HUES48 (cell line): Measurements from ENCODE around the gene HOPX.
"Not testable (repeated sequence)": the region's sequence is repeated elsewhere in the genome, so short reads cannot be mapped to it uniquely, and the experiment has no call there.

ENCODE experiments used
- H3K27ac ChIP-seq: one replicate; pipeline ENCODE4 v1.7.0; 2013; ENCODE audit warnings: low read depth, low read length, inconsistent platforms
- H3K27me3 ChIP-seq: 2 replicates; pipeline ENCODE4 v1.6.1; 2013; ENCODE audit warnings: mild to moderate bottlenecking, low read length; ENCODE audit not compliant: control insufficient read depth, insufficient read depth
- H3K36me3 ChIP-seq: 2 replicates; pipeline ENCODE4 v1.6.1; 2013; ENCODE audit warnings: low read length; ENCODE audit not compliant: control insufficient read depth, insufficient read depth
- H3K4me1 ChIP-seq: 2 replicates; pipeline ENCODE4 v1.6.1; 2013; ENCODE audit warnings: mild to moderate bottlenecking, low read length; ENCODE audit not compliant: control insufficient read depth, insufficient read depth
- H3K4me3 ChIP-seq: 2 replicates; pipeline ENCODE4 v1.5.1; 2013; ENCODE audit warnings: mild to moderate bottlenecking, low read depth, low read length
- H3K9ac ChIP-seq: 2 replicates; pipeline ENCODE4 v1.6.1; 2013; ENCODE audit warnings: mild to moderate bottlenecking, low read depth, low read length, moderate library complexity
- H3K9me3 ChIP-seq: 2 replicates; pipeline ENCODE4 v1.6.1; 2013; ENCODE audit warnings: low read length; ENCODE audit not compliant: control insufficient read depth, insufficient read depth

HOPX gene, protein sequence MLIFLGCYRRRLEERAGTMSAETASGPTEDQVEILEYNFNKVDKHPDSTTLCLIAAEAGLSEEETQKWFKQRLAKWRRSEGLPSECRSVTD

DNA sequence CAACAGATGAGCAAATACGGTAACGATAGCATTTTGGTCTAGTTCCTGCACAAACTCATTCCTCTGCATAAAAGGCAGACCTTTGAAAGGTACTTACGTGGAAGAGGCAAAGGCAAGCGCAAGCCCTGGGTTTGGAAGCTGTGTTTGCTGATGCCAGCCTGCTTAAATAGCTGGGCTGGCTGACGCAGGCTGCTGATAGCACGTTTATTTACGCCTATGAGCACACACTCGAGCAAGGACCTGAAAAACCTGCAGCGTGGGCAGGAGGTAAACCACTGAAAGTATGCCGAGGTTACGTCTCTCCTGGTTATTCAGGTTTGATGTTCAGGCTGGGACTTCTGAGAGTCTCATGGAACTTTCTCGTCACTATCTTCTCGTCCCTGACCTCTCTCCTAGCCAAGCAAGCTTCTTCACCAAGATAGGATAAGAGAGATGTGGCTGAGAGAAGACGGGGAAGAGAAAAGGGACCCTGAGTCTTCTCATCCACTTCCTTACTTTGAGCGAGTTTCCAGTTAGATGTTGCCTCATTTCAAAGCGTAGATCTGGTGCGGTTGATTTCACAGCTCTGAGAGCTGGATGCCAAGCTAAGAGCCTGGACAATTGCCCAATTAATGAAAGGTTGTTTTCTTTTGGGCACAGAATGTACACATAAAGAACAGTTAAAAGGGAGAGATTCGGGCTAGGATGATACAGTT, at the start of gene HOPX:
TSS of gene HOPX (minus strand) at position 139 of the 695 bp plus-strand sequence. CDS start 23,480 bp downstream, outside the sequence.
- Histone ChIP-seq H3K27me3 (no peaks in the 10 kb centered on the region), H3K9ac (no peak within 1 kb of the TSS), H3K9me3 (no peaks in the 10 kb centered on the region), H3K36me3 (no peaks in the 10 kb centered on the region), H3K4me3 (no peak within 1 kb of the TSS), H3K4me1 (peaks cover 12% of the 10 kb centered on the region), H3K27ac (no peak within 1 kb of the TSS)

DNA sequence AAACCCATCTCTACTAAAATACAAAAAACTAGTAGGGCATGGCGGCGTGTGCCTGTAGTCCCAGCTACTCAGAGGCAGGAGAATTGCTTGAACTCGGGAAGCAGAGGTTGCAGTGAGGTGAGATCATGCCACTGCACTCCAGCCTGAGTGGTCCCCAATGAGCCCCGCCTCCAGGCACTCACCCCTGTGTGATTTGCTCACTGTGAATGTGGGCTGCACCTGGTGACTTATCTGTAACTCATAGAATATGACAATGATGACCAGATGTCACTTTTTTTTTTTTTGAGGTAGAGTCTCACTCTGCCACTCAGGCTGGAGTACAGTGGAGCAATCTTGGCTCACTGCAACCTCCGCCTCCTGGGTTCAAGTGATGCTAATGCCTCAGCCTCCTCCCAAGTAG, 49.0 kb upstream of the HOPX start:
- Histone ChIP-seq H3K27ac (no peak overlapping the region), H3K9me3 (no peaks in the 10 kb centered on the region), H3K4me3 (no peak overlapping the region), H3K36me3 (no peaks in the 10 kb centered on the region), H3K9ac (no peak overlapping the region), H3K27me3 (no peaks in the 10 kb centered on the region), H3K4me1 (no peaks in the 10 kb centered on the region)

DNA sequence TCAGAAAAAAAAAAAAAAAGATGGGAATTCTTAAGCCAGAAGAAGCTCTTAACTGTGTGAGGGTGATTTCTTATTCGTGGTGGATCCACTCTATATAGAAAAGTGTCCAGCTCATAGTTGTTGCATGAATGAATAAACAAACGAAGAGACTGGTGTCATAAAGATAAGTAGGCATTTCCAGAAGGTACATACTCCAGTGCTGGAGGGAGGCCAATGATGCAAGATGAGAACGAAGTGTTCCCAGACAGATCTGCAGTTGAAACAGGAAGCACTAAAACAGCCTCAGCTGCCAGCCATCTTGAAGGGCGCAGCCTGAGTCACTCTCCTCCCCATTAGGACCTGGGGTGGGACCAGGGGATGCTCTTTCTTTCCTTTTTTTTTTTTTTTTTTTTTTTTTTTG, 47.4 kb upstream of the HOPX start:
- no peak overlapping the region for H3K4me3 ChIP-seq
- no peaks in the 10 kb centered on the region for H3K27me3 ChIP-seq
- H3K36me3 ChIP-seq = no peaks in the 10 kb centered on the region
- no peaks in the 10 kb centered on the region for H3K9me3 ChIP-seq
- H3K27ac ChIP-seq = no peak overlapping the region
- no peaks in the 10 kb centered on the region for H3K4me1 ChIP-seq
- no peak overlapping the region for H3K9ac ChIP-seq

DNA sequence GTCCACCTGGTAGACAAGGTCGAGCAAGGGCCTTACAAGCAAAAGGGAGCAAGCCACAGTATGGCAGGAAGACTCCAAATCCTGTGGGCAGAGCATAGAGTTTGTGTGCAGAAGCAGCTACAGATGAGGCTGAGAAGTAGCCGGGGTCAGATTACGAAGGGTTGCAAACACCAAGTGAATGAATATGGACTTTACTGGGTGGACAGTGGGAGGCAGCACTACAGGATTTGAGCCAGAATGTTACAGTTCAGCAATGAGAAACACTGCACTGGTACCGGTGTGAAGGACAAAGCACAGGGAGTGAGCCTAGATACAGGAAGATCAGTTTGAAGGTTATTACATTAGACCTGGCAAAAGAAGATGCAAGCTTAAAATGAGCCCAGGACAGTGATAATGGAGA, 46.1 kb upstream of the HOPX start:
- Histone ChIP-seq H3K4me1 (no peaks in the 10 kb centered on the region), H3K4me3 (no peak overlapping the region), H3K36me3 (no peaks in the 10 kb centered on the region), H3K9me3 (no peaks in the 10 kb centered on the region), H3K27ac (no peak overlapping the region), H3K27me3 (no peaks in the 10 kb centered on the region), H3K9ac (no peak overlapping the region)

DNA sequence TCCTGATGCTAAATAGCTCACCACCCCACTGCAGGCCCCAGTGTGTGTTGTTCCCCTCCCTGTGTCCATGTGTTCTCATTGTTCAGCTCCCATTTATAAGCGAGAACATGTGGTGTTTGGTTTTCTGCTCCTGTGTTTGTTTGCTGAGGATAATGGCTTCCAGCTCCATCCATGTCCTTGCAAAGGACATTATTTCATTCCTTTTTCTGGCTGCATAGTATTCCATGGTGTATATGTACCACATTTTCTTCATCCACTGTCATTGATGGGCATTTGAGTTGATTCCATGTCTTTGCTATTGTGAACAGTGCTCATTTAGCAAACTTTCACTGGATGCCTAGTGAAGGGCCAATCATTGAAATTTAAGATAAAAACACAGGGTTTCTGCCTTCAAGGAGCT, 45.5 kb upstream of the HOPX start:
- H3K27me3 ChIP-seq, H3K27ac ChIP-seq, H3K9ac ChIP-seq, H3K9me3 ChIP-seq, H3K4me3 ChIP-seq, H3K36me3 ChIP-seq, H3K4me1 ChIP-seq: not testable (repeated sequence)

DNA sequence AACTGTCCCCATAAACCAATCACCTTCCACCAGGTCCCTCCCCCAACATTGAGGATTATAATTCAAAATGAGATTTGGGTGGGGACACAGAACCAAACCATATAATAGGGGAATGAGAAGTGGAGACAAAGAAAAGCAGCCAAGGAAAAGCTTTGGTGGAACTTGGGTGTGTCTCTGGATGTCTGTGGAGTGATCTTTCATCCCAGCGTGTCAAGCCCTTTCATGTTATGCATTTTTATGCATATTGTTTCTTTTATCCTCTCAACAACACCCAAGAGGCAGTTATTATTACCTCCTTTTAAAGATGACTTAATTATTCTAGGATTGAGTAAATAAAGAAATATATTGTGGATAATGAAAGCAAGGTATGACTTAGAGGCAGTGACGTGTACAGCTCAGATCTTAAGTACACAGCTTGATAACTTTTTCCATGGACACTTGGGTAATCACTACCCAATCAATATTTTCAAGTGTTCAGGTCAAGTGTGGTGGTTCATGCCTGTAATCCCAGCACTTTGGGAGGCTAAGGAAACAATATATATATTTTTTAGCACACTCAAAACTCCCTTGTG, 42.6 kb upstream of the HOPX start:
- Histone ChIP-seq H3K4me3 (no peak overlapping the region), H3K9me3 (no peaks in the 10 kb centered on the region), H3K27me3 (no peaks in the 10 kb centered on the region), H3K9ac (no peak overlapping the region), H3K4me1 (no peaks in the 10 kb centered on the region), H3K36me3 (no peaks in the 10 kb centered on the region), H3K27ac (no peak overlapping the region)

DNA sequence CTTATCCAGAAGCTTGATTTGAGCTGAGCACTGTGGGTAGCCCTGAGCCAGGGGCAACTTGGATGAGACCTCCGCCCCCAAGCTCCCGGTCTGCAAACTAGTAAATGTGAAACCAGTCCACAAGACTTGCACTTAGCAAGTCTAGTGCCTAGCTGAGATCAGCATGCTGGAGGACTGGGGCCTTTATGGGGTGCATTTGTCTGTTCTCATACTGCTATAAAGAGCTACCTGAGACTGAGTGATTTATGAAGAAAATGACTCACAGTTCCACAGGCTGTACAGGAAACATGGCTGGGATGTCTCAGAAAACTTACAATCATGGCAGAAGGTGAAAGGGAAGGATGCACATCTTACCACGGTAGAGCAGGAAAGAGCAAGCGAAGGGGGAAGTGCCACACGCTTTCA, 42.1 kb upstream of the HOPX start:
- H3K27me3 ChIP-seq = no peaks in the 10 kb centered on the region

DNA sequence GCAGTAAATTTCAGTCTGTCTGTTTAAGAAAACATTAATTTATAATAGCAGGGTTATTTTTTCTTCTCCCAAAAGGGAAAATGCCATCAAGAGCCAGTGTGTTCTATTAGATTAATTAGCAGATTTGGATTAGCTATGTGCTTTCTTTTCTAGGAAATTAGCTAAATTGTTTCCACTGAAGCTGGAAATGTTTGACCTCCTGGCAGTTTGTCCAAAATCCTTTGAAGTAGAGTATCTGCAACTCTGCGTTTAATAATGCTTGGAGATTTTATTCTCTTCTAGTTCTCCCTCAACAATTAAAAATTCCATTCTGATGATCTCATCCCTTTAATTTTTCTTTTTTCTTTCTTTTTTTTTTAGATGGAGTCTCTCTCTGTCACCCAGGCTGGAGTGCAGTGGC, 27.1 kb upstream of the HOPX start:
- H3K9ac ChIP-seq = no peak overlapping the region
- H3K36me3 ChIP-seq = no peaks in the 10 kb centered on the region
- peaks cover 13% of the 10 kb centered on the region for H3K9me3 ChIP-seq
- no peaks in the 10 kb centered on the region for H3K27me3 ChIP-seq
- H3K27ac ChIP-seq = no peak overlapping the region
- no peaks in the 10 kb centered on the region for H3K4me1 ChIP-seq
- H3K4me3 ChIP-seq = no peak overlapping the region

More for the DNA sequence above, 42.1 kb upstream of the HOPX start:
- Histone ChIP-seq H3K9ac (no peak overlapping the region), H3K36me3 (no peaks in the 10 kb centered on the region), H3K4me3 (no peak overlapping the region), H3K4me1 (no peaks in the 10 kb centered on the region), H3K27ac (no peak overlapping the region), H3K9me3 (no peaks in the 10 kb centered on the region)

DNA sequence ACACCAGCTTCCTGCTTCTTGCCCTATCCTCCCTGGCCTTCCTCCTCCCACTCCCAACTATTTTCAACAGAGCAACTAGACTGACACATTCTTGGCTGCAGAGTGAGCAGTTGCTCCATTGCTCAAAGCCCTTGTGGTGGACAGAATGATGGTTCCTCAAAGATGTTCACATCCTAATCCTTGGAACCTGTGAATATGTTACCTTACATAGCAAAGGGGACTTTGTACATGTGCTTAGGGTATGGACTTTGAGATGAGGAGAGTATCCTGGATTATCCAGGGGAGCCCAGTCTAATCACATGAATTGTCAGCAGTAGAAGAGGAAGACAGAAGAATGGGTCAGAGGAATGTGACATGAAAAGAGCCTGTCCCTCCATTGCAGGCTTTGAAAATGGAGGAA, 24.9 kb upstream of the HOPX start:
- H3K27me3 ChIP-seq = no peaks in the 10 kb centered on the region
- no peaks in the 10 kb centered on the region for H3K4me1 ChIP-seq

DNA sequence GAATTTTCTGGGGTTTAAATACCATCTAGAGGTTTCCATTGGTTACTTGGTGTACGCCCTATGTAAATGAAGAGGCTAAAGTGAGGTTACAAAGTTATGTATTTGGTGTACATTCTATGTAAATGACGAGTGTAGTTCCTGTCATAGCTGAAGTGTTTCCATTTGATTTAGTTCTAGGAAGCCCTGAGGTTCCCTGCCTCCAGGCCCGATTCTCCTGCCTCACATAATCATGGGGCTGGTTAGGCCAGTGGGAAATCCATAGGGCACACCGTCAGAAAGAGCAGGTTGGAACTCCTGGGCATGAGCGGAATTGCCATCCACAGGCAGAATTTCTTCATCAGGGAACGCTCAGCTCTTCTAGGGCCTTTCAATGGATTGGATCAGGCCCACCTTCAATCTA, 24.2 kb upstream of the HOPX start:
- Histone ChIP-seq H3K4me1 (no peaks in the 10 kb centered on the region), H3K27me3 (no peaks in the 10 kb centered on the region), H3K36me3 (no peaks in the 10 kb centered on the region), H3K9me3 (no peaks in the 10 kb centered on the region), H3K4me3 (no peak overlapping the region), H3K9ac (no peak overlapping the region), H3K27ac (no peak overlapping the region)

More for the DNA sequence above, 24.9 kb upstream of the HOPX start:
- H3K9me3 ChIP-seq = no peaks in the 10 kb centered on the region
- no peaks in the 10 kb centered on the region for H3K36me3 ChIP-seq
- H3K4me3 ChIP-seq = no peak overlapping the region
- H3K9ac ChIP-seq = no peak overlapping the region
- no peak overlapping the region for H3K27ac ChIP-seq

DNA sequence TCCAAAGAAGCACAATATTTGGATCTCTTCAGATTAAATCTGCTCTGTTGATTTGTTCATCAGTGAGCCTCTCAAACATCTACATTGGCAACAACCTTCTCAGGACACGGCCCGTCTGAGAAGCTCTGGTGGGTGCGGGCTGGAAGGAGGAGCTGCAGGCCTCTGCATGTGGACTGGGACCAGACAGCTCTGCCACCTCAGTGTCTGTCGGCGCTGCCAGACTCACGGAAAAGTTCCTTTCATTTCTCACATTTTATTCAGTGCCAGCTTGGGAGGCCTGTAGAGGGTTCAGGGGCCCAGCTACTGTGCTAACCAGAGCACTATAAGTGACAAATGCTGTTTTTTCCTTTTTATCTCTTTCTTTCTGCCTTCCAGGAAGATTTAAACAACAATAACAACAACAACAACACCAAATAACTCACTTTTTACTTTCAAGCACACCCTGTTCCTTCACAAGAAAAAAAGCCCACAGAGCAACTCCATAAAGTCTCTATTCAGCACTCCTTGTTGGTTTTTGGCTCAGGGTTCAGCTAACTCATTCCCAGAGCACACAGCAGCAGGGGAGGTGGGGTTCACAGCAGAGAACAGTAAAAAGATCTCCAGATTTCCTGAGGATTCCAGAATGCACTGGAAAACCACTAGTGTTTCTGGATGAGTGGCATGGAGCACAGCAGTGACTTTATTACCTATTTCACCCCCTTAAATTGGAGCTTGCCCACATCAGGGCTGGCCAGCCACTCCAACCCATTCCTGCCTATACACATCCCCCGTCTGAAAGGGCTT, 23.2 kb upstream of the HOPX start:
- H3K36me3 ChIP-seq = no peaks in the 10 kb centered on the region

More for the DNA sequence above, 23.2 kb upstream of the HOPX start:
- no peak overlapping the region for H3K9ac ChIP-seq
- H3K4me3 ChIP-seq = no peak overlapping the region
- no peaks in the 10 kb centered on the region for H3K9me3 ChIP-seq
- H3K27me3 ChIP-seq = no peaks in the 10 kb centered on the region
- H3K4me1 ChIP-seq = no peaks in the 10 kb centered on the region
- no peak overlapping the region for H3K27ac ChIP-seq
